CD4-positive, alpha-beta T cell treated with Interleukin-17A for 4 hours (primary cell): ENCODE results near the gene OSBPL10.
"Not testable (repeated sequence)": the region's sequence is repeated elsewhere in the genome, so short reads cannot be mapped to it uniquely, and the experiment has no call there.

Experiments used
- DNase-seq: peaks from one replicate; pipeline ENCODE4 v3.0.0-alpha.2; 2020; ENCODE audit warnings: mixed read lengths

OSBPL10 gene

GRCh38 chr3:31981206-31982181 lies at the start of gene OSBPL10, which contains the start of gene ZNF860:
Gene OSBPL10, minus strand, starts transcription at chr3:31981262. Its CDS starts 83 bp downstream, at chr3:31981179.
Gene ZNF860, plus strand, starts transcription at chr3:31981750. Its CDS starts 7,330 bp downstream, at chr3:31989080.
- peak; percentile 22 for DNase-seq

DNA sequence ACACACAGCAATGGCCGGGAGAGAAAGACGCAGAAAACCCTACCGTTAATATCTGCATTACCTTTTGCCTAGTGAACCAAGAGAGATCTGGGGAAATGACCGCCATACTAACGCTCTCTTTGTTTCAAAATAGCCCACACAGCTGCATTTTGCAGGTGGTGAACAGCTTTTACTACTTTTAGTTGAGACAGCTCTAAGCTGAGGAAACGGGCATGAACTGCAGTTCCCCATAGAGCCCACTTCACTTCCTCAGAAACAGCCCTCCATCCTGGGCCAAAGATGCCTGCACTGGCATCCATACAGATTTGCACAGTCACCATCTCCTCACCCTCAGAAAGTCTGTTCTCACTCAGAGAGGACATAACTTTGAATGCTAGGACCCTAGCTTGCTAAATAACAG lies 45.5 kb upstream of the OSBPL10 start:
- DNase-seq: no peak

GRCh38 chr3:32022947-32023346 lies 41.9 kb upstream of the OSBPL10 start:
- no peak for DNase-seq

- DNase-seq: no peak
Measured at GRCh38 chr3:32021748-32022147, 40.7 kb upstream of the OSBPL10 start.

DNA sequence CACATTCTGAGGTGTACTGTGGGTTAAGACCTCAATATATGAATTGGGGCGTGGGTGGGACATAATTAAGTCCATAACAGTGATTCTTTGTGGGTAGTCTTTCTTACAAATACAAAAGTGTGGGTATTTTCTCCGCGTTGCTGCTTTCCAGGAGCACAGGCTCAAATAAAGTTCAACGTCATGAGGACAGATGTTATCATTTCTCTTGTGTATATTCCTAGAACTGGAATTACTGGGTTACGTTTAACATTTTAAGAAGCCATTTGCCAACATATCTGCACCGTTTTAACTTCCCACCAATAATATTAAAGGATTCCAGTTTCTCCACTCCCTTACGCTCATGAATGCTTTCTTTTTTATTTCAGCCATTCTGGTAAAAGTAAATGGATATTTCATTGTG lies 40.1 kb upstream of the OSBPL10 start:
- DNase-seq: no peak

- peak; percentile 14 for DNase-seq
Measured at GRCh38 chr3:32018757-32019564, 37.9 kb upstream of the OSBPL10 start.

DNA sequence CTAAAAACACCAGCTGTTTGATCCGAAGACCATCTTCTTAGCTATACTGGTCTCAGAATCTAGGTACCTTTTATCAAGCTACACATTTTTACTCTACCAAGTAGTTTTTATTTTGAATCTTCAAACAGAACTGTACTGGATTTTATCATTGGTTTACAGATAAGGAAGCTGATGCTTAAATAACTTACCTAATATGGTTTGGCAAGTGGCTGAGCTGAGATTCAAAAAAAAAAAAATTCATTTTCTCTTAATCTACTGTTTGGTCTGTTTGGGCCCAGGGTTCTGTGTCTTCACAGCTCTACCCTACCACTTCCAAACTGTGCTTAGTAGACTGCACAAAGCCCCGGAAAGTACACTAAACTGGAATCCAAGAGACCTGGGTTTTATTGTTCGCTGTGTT lies 36.2 kb upstream of the OSBPL10 start:
- no peak for DNase-seq

- not testable (repeated sequence) for DNase-seq
Measured at GRCh38 chr3:32015638-32016037, 34.6 kb upstream of the OSBPL10 start.

GRCh38 chr3:32010699-32011098 lies 29.6 kb upstream of the OSBPL10 start:
- DNase-seq: not testable (repeated sequence)

DNA sequence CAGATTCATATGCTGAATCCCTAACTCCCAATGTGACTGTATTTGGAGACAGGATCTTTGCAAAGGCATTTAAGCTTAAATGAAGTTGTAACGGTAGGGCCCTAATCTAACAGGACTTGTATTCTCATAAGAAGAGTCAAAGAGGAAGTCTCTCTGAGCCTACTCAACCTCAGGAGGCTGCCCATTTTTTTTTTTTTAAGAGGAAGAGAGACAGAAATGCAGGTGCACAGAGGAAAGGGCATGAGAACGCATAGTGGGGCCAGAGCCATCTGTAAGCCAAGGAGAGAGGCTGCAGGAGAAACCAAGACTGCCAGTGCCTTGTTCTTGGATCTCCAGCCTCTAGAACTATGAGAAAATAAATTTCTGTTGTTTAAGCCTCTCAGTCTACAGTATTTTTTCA lies 28.9 kb upstream of the OSBPL10 start:
- DNase-seq: no peak

- no peak for DNase-seq
Measured at GRCh38 chr3:32009101-32009500, 28.0 kb upstream of the OSBPL10 start.

- no peak for DNase-seq
Measured at GRCh38 chr3:32004113-32004765, 23.2 kb upstream of the OSBPL10 start.

DNA sequence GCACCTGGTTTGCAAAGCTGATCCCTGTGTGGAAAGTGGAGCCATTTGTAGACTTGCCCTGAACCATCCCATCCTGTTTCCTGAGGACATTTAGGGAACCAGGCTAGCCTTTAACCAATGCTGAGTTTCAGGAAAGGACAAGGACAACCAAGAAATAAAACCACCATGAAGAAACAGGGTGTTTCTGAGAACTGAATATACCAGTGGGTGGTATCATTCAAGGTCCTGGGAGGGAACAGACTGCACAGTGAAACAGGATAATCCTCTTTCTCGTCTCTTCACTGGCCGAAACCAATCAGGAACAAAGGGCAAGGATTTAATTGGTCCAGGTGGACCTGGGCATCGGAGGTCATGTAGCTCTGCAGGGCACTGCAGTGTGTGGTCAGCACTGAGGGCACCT lies 22.3 kb upstream of the OSBPL10 start:
- no peak for DNase-seq

GRCh38 chr3:32002561-32003368 lies 21.7 kb upstream of the OSBPL10 start:
- DNase-seq: no peak

- DNase-seq: no peak
Measured at GRCh38 chr3:32000877-32001276, 19.8 kb upstream of the OSBPL10 start.

DNA sequence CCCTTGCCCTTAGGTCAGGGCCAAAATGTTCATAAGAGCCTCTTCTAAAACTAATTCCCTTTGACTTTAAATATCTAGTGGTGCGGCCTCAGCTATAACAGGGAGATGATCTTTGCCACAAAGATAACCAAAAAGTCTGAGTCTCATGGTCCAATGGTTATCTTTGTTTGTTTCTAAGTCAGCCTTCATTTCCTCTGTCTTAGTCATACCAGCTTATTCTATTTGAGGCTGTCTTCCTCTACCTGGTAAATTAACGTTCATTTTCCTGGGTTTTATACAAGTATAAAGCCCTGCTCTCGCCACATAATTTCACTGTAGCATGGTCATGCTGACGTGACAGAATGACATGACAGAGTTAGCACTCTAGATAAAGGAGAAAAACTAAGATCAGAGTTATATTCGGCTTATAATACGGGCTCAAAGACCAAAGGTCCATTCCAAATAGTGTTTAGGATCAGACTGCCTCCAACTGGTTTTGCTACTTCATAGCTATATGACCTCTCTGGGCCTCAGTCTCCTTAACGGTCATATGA lies 18.9 kb upstream of the OSBPL10 start:
- no peak for DNase-seq

GRCh38 chr3:31997500-31997899 lies 16.4 kb upstream of the OSBPL10 start:
- no peak for DNase-seq

DNA sequence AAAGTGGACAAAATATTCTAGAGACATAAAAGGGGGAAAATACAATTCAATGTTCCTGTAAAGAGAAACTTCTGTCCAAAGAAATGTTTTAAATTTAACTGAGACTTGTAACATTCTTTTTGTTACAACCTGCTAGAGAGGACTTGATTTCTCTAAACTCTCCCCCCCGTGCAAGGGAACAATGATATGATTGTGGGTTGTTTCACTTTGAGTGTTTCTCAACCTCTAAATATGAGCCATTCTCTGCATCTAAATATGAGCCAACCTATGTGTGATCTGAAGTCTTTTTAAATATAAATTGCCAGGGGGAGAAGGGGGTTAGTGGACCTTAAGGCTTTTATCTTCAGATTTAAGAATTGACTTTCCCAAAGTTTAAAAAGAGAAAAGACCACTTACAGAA lies 15.1 kb upstream of the OSBPL10 start:
- no peak for DNase-seq

DNA sequence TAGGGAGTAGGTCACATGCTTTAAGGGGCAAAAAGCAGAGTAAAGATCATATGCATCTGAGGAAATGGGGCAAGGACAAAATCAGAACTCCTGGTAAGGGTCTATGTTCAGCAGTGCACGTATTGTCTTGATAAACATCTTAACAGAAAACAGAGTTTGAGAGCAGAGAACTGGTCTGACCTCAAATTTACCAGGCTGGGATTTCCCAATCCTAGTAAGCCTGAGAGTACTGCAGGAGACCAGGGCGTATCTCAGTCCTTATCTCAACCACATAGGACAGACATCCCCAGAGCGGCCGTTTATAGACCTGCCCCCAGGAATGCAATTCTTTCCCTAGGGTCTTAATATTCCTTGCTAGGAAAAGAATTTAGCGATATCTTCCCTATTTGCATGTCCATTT lies 14.0 kb upstream of the OSBPL10 start:
- not testable (repeated sequence) for DNase-seq

GRCh38 chr3:31993843-31994242 lies 12.8 kb upstream of the OSBPL10 start:
- no peak for DNase-seq

DNA sequence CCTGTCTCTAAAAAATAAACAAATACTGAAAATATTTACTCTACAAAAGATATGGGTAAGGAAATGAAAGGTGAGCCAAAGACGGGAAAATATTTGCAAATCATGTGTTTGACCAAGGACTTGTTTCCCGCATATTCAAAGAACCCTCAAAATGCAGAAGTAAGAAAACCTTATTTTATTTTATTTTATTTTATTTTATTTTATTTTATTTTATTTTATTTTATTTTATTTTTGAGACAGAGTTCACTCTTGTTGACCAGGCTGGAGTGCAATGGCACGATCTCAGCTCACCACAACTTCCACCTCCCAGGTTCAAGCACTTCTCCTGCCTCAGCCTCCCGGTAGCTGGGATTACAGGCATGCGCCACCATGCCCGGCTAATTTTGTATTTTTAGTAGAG lies 11.9 kb upstream of the OSBPL10 start:
- DNase-seq: not testable (repeated sequence)

DNA sequence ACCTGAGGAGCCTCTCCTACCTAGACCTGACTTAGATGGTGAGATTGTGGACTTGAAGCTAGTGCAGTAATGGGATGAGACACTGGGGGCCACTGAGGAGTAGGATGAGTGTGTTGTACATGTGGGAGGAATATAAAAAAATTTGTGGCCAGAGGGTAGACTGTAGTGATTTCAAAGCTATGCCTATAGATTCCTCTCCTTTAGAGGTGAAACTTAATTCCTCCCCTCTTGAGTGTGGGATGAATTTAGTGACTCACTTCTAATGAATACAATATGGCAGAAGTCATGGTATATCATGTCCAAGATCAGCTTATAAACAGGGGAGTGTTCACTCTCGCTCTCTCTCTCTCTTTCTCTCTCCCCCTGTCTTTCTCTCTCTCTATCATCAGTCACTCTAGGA lies 7.2 kb upstream of the OSBPL10 start:
- DNase-seq: no peak
